Neural progenitor cell (in vitro differentiated cells): Measurements from ENCODE around the gene NEK4.

Source experiments
- CTCF ChIP-seq: fragments of 200-600 bp; sonication (generic); IDR thresholded peaks from 2 replicates; pipeline ENCODE4 v1.5.1; 2017; ENCODE audit warnings: antibody characterized with exemption, mild to moderate bottlenecking
- EZH2 ChIP-seq: fragments of 200-600 bp; sonication (generic); IDR thresholded peaks from 2 replicates; pipeline ENCODE4 v1.6.1; 2017; ENCODE audit warnings: antibody characterized with exemption, mild to moderate bottlenecking, moderate library complexity

DNA sequence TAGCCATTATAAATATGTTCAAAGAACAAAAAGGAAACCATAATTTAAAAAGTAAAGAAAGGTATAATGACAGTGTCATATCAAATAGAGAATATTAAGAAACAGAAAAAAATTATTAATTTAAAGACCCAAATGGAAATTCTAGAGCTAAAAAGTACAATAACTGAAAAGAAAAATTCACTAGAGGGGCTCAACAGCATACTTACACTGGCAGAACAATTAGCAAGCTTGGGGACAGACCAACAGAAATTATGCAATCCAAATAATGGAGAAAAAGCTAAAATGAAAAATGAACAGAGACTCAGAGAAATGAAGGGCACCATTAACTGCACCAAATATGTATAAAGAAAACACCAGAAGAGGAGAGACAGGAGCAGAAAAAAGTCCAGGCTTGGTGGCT, 51.1 kb downstream of the NEK4 start:
- TF ChIP-seq CTCF = no peak
- no peak for TF ChIP-seq EZH2
